OCI-LY7 (cell line): ENCODE data around the gene GOLGA3.

Experiments
- CTCF ChIP-seq: fragments of 200-600 bp; sonication (generic); conservative IDR thresholded peaks from 2 replicates; pipeline ENCODE4 v1.5.1; 2014; ENCODE audit warnings: mild to moderate bottlenecking, antibody characterized with exemption, low read length, moderate library complexity, mixed read lengths
- EZH2phosphoT487 ChIP-seq: fragments of 200-600 bp; sonication (generic); IDR thresholded peaks from 2 replicates; pipeline ENCODE4 v1.6.1; 2018; ENCODE audit warnings: low read depth, borderline replicate concordance, mild to moderate bottlenecking, mixed run types, antibody characterized with exemption, low read length, moderate library complexity, mixed read lengths

- no peak for TF ChIP-seq CTCF
- no peak for TF ChIP-seq EZH2phosphoT487
Measured at GRCh38 chr12:132764231-132764630, 64.4 kb downstream of the GOLGA3 start.
